ENCODE results near the gene EMILIN1. TPM values are rescaled to one million over a fixed set of nuclear protein-coding genes. Genes with fewer than 3 reads are reported as not detected.
A peak's percentile ranks its signal among the peaks of the same experiment; 100 is the strongest.

EMILIN1 gene
- total and polyA plus RNA-seq, 2 of the 8 experiments (the other 6 are each of a cell fraction or from before 2014, with no cell fraction given) = 1.9 to 3.0 TPM

- ChIA-PET POLR2A (ENCODE audit: partially characterized antibody) (interaction anchor here (0.8 to 3.4 kb wide), 10 partner anchors 10 to 137 kb away, joined by 3 to 10 read pairs (median 4); partner anchors contain the start of genes ABHD1, ATRAID, KHK and PREB), CTCF (ENCODE audit: partially characterized antibody) (interaction anchor here (0.7 to 12.7 kb wide), 20 partner anchors 8 to 206 kb away, joined by 3 to 120 read pairs (median 6); partner anchors contain the start of genes KHK, PREB, SLC30A3 and TMEM214)
- H2BK120ac ChIP-seq (replicated peaks; ENCODE audit: low read depth, low read length) = no peak overlapping the region
- H3K79me2 ChIP-seq (ENCODE audit: control insufficient read depth in 1 of 2, insufficient read depth in 2 of 2, low read length in 2 of 2) = no peaks in the 10 kb centered on the region
- H3K4ac ChIP-seq (replicated peaks; ENCODE audit: insufficient read length, low read depth, low read length) = no peak overlapping the region
- H3K9me3 ChIP-seq (ENCODE audit: insufficient read depth in 2 of 2, low read depth in 1 of 2, low read length in 1 of 2) = no peaks in the 10 kb centered on the region
- H3K9ac ChIP-seq (replicated peaks in 1 of 4; ENCODE audit: extremely low read depth in 1 of 4, low read depth in 3 of 4, low read length in 3 of 4) = no peak overlapping the region
- TF ChIP-seq ASH2L (IDR thresholded peaks at IDR 0.05; ENCODE audit: low read length) (peak; percentile 10), JUN (IDR thresholded peaks at IDR 0.05; ENCODE audit: low read depth, low read length) (no peak)
- no peaks in the 10 kb centered on the region; the same call in 1 of the 2 replicates for H3K79me1 ChIP-seq (ENCODE audit: low read depth, low read length)
- no peak overlapping the region for H3K4me3 ChIP-seq (ENCODE audit: extremely low read depth in 1 of 4, insufficient read depth in 2 of 4, low read depth in 3 of 4, low read length in 4 of 4)
- H3K4me1 ChIP-seq (replicated peaks in 1 of 4; ENCODE audit: control insufficient read depth in 3 of 4, insufficient read depth in 4 of 4, low read length in 3 of 4) = peaks cover 0 to 2% (median under 1%) of the 10 kb centered on the region in 4 experiments; a peak in 2 of 7 replicates
- no peaks in the 10 kb centered on the region for H3K27me3 ChIP-seq (replicated peaks in 1 of 4; ENCODE audit: control insufficient read depth in 3 of 4, extremely low read depth in 1 of 4, insufficient read depth in 3 of 4, low read length in 3 of 4)
- no peak for FAIRE-seq
- H2BK12ac ChIP-seq (ENCODE audit: low read depth, low read length) = 0 out of 2 replicates have a peak overlapping the region, but pooled peaks have one; percentile 14
- no peak for DNase-seq (ENCODE audit: low read depth in 1 of 2, low spot score in 2 of 2)
- H4K91ac ChIP-seq (replicated peaks; ENCODE audit: insufficient read length, low read length) = no peak overlapping the region
- H3K18ac ChIP-seq (ENCODE audit: extremely low read depth, low read length) = no peak overlapping the region
- no peak overlapping the region; a peak in 1 of 4 replicates for H3K4me2 ChIP-seq (ENCODE audit: insufficient read depth in 1 of 2, low read depth in 2 of 2, low read length in 2 of 2)
- H3K36me3 ChIP-seq (ENCODE audit: control insufficient read depth in 2 of 4, insufficient read depth in 4 of 4, low read length in 3 of 4) = no peaks in the 10 kb centered on the region
- no peak overlapping the region for H3K27ac ChIP-seq (ENCODE audit: low read depth, low read length)
- H3K23ac ChIP-seq (ENCODE audit: insufficient read length) = no peak overlapping the region
- no peak overlapping the region for H2BK20ac ChIP-seq (ENCODE audit: low read length)
- H3K23me2 ChIP-seq (ENCODE audit: low read depth, low read length) = no peaks in the 10 kb centered on the region
- no peak overlapping the region for H2BK5ac ChIP-seq (ENCODE audit: low read depth, low read length)
- H2AFZ ChIP-seq (ENCODE audit: low read length) = no peak overlapping the region
- H2AK5ac ChIP-seq (ENCODE audit: low read depth, low read length) = no peak overlapping the region
- 83% methylated on average over 3 of the region's 3 CpGs; no CpG with 5 or more reads in 1 of the 2 experiments for WGBS, 2 experiments (ENCODE audit: extremely low coverage in 1 of 2, insufficient coverage in 1 of 2, insufficient read length in 1 of 2, insufficient replicate concordance in 2 of 2, low coverage in 1 of 2, low lambda C conversion rate in 2 of 2, missing lambda C conversion rate in 1 of 2)
- H4K5ac ChIP-seq (ENCODE audit: insufficient read length, low read depth, low read length) = no peak overlapping the region
- no peak overlapping the region for H3K56ac ChIP-seq (replicated peaks; ENCODE audit: insufficient read length, low read depth, low read length)
- H3K14ac ChIP-seq (ENCODE audit: insufficient read length) = no peak overlapping the region
- H2BK15ac ChIP-seq (ENCODE audit: low read length) = peak overlapping the region; percentile 13; the same call in 1 of the 2 replicates
- peaks cover 0 to 6% of the 10 kb centered on the region in 2 experiments for H4K20me1 ChIP-seq (replicated peaks in 1 of 2; ENCODE audit: control insufficient read depth in 1 of 2, insufficient read depth in 2 of 2, low read length in 2 of 2)
- H4K8ac ChIP-seq (ENCODE audit: extremely low read depth, insufficient read depth, low read length) = no peak overlapping the region
These were observed 18.4 kb downstream of the EMILIN1 start for GRCh38 chr2:27096748-27097297.

All from H1 (cell line).